VCaP (cell line): Measurements from ENCODE around the gene ACAA1.
A peak's percentile ranks its signal among the peaks of the same experiment; 100 is the strongest.
"Not testable (repeated sequence)": the region's sequence is repeated elsewhere in the genome, so short reads cannot be mapped to it uniquely, and the experiment has no call there.

Source experiments
- H3K27ac ChIP-seq: fragments of 450-650 bp; 2 replicates; pipeline ENCODE4 v1.5.1; 2017
- TF ChIP-seq, protein P1 (sequence below): fragments of 450-650 bp; conservative IDR thresholded peaks from 2 replicates; pipeline ENCODE4 v1.5.1; 2017; ENCODE audit warnings: mild to moderate bottlenecking, moderate library complexity

Gene ACAA1

DNA sequence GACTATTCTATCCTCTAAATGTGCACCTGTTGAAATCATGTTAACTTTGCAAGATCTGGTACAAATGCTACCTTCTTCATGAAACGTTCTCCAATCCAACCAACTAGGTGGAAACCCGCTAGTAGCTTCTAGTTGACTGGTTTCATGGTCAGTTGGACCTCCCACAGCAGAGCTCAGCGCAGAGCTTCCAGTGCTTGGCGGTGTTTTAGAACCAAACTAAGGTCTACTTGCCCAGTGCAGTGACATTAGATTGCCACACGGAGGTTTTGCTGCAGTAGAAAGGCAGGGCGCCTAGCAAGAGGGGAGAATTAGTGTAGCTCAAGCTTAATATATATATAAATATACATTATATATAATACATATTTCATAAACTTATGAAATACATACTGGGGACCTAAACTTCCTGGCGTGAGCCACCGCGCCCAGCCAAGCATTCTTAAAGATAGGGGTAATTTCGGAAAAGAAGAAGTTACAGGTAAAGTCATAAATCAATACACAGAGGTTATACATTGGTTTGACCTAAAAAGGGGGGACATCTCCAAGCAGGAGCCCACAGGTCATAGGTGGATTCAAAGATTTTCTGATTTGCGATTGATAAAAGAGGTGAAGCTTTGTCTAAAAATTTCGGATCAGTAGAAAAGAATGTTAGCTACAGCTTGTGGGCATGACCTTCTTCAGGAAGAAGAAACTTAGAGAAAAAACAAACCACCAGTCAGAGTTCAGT lies 26.4 kb upstream of the ACAA1 start:
- TF ChIP-seq, protein P1, sequence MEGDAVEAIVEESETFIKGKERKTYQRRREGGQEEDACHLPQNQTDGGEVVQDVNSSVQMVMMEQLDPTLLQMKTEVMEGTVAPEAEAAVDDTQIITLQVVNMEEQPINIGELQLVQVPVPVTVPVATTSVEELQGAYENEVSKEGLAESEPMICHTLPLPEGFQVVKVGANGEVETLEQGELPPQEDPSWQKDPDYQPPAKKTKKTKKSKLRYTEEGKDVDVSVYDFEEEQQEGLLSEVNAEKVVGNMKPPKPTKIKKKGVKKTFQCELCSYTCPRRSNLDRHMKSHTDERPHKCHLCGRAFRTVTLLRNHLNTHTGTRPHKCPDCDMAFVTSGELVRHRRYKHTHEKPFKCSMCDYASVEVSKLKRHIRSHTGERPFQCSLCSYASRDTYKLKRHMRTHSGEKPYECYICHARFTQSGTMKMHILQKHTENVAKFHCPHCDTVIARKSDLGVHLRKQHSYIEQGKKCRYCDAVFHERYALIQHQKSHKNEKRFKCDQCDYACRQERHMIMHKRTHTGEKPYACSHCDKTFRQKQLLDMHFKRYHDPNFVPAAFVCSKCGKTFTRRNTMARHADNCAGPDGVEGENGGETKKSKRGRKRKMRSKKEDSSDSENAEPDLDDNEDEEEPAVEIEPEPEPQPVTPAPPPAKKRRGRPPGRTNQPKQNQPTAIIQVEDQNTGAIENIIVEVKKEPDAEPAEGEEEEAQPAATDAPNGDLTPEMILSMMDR, result peak; percentile 17; the same call in 1 of the 2 replicates
- H3K27ac ChIP-seq, result no peak overlapping the region

DNA sequence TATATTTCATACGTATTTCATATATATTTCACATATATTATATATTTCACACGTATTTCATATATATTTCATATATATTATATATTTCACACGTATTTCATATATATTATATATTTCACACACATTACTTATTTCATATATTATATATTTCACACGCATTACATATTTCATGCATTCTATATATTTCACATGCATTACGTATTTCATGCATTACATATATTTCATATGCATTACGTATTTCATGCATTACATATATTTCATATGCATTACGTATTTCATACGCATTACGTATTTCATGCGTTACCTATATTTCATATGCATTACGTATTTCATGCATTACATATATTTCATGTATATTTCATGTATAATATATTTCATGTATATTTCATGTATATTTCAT lies 23.8 kb upstream of the ACAA1 start:
- not testable (repeated sequence) for H3K27ac ChIP-seq

DNA sequence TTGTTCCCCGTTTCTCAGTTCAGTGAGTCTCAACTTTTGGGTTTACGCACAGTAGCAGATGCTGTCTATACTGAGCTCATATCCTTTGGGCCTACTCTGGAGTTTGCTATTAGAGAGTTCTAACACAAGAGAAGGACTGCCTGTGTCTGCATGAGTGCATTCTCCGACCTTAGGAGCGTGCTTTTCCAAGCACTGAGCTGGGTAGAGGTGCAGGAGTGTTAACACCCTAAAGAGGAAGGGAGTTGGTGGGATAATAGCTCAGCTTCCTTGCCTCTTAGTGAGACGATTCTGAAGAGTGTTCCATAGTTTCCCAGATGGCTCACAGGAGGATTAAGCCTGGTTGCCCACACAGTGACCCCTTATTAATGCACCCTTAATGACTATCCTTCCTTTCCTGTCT lies 21.5 kb upstream of the ACAA1 start:
- no peak overlapping the region for H3K27ac ChIP-seq
- TF ChIP-seq, protein P1, result no peak

DNA sequence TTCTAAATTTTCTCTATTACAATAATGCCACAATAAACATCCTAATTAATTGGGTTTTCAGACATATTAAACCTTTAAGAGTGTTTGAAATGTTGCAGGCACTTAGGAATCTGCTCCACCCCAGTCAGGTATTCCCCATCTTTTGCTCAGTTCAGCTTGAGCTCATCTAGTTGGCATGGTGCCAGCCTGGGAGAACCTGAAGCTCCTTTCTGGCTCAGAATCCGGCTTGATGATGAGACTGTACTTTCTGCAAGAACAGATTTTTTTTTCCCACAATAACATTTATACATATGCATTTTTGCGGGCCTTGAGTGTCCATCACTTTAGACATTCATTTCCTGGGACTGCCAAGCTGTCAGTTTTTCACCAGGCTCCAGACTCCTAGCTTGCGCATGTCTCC lies 20.7 kb upstream of the ACAA1 start:
- no peak overlapping the region for H3K27ac ChIP-seq
- TF ChIP-seq, protein P1, result no peak

DNA sequence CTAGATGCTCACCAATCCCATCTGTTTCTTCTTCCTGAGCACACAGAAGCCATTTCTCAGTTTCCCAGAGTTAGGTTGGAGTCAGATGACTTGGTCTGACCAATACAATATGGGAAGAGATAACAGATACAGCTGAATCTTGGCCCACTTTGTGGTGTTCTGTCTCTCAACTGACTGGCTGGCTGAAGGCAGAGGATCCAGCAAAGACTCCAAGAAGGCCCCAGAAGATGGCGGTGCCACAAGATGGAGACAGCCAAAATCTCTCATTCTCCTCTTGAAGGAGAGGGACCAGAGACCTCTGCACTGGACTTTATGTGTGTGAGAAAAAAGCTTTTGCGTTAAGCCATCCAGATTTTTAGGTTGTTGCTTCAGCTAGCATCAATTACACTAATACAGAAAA lies 20.2 kb upstream of the ACAA1 start:
- TF ChIP-seq, protein P1, result no peak
- H3K27ac ChIP-seq, result no peak overlapping the region

DNA sequence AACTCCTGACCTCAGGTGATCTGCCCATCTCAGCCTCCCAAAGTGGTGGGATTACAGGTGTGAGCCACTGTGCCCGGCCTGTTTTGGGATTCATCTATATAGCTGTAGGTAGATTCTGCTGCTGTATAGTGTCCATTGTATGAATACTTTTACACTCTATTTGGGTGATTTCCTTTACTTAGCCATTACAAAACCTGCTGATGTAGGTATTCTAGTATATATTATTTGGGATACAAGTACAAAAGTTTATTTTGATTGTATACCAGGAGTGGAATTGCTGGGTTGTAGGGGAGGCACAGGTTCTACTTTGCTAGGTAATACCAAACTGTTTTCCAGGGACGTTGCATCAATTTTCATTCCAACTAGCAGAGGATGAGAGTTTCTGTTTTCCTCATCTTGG lies 18.9 kb upstream of the ACAA1 start:
- TF ChIP-seq, protein P1, result no peak
- no peak overlapping the region for H3K27ac ChIP-seq

DNA sequence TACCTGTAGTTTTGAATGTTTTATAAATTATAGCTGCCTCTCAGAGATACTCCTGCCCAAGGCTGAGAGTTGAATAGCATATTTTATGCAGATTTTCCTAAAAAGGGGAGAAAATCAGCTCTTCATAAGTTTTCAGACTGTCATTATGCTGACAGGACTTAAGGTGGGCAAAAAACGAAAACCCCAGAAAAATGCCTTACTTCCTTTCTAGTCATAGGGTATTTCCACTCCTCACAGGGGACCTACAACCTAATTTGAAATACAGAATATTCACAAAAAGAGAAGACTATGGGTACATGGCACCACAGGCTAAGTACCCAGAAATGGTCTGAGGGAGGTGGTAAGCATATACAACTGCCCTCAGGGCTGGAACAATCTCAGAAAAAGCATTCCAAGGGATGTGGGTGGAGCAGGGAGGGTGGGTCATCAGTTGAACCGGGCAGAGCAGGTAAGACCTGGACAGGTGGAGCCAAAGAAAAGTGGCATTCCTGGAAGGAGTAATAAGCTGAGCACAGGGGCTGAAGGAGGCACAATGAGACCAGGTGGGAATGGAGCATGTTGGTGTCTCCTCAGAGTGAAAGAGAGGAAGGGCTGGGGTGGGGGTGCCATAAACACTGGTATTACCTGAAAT lies 17.8 kb upstream of the ACAA1 start:
- no peak overlapping the region for H3K27ac ChIP-seq
- TF ChIP-seq, protein P1, result no peak

DNA sequence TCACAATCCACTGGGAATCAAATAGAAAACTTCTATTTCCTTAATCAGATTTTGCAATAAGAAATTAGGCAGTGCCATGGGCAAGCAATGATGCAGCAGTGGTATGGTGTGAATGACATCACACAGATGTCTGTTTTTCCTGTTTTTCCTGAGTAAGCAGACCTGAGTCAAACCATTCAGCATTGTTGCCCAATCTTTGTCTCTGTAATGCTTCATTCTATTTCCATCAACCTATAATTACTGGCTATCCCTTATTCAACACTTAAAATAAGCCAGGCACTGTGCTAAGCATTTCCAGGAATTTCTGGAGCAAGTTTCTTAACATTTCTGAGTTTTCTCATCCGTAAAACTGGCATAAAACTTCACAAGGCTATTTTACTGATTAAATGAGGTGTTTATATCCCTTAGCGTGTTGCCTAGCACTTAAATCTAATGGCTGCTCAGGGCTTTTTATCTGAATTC lies 17.1 kb upstream of the ACAA1 start:
- H3K27ac ChIP-seq, result no peak overlapping the region
- TF ChIP-seq, protein P1, result no peak
